Body of pancreas (tissue), 4 donors: ENCODE results near the gene CDKAL1. TPM values are rescaled to one million over a fixed set of nuclear protein-coding genes. Genes with fewer than 3 reads are reported as not detected.

ENCODE experiments used
- ATAC-seq: fragments of 150-250 bp; one replicate; pipeline ENCODE4 v1.9.1; 2016
- DNase-seq, 4 donors: peaks; one replicate each; pipeline ENCODE4 v3.0.0-alpha.2; 2019
- H3K27ac ChIP-seq, 4 donors: fragments of 200-600 bp; sonication (generic); 1 replicate in 3 of 4; 2 replicates in 1 of 4; pipeline versions ENCODE4 v1.5.1 to v1.6.1; 2016 to 2019; ENCODE audit warnings: mild to moderate bottlenecking in 1 of 4, mixed read lengths in 1 of 4, moderate library complexity in 1 of 4
- H3K27me3 ChIP-seq, 2 donors: fragments of 200-600 bp; sonication (generic); one replicate each; pipeline ENCODE4 v1.6.0; 2016; ENCODE audit warnings: mild to moderate bottlenecking in 1 of 2
- H3K36me3 ChIP-seq, 2 donors: fragments of 200-600 bp; sonication (generic); replicated peaks in 1 of 2; 2 replicates each; pipeline ENCODE4 v1.5.1; 2016; ENCODE audit warnings: low read depth in 2 of 2; ENCODE audit not compliant: insufficient read depth in 1 of 2
- H3K4me1 ChIP-seq: fragments of 200-600 bp; sonication (generic); one replicate; pipeline ENCODE4 v1.6.0; 2016
- H3K4me3 ChIP-seq, 2 donors: fragments of 200-600 bp; sonication (generic); 1 replicate in 1 of 2; 2 replicates in 1 of 2; pipeline ENCODE4 v1.5.1; 2016 to 2019
- H3K9me3 ChIP-seq, 3 donors: fragments of 200-600 bp; sonication (generic); 1 replicate in 2 of 3; 2 replicates in 1 of 3; pipeline ENCODE4 v1.5.1; 2016
- POLR2A ChIP-seq, 3 donors: fragments of 450-650 bp; IDR thresholded peaks; one replicate each; pipeline ENCODE4 v1.6.1; 2016; ENCODE audit warnings: antibody characterized with exemption in 3 of 3, mild to moderate bottlenecking in 2 of 3
- WGBS, 2 donors: methylation state at CpG; one replicate each; pipeline ENCODE4 v1.1.5; 2017; 5-methylcytosine and 5-hydroxymethylcytosine counted together
- intact Hi-C: fragments of 100-400 bp; cut with DNase I; formaldehyde crosslinking; loops from one replicate; pipeline ENCODE4 v1.15.1; 2023
- total RNA-seq, 2 donors: library from RNA; depleted of rRNA; stranded (reverse); fragments of >200 nt; gene quantifications; one replicate each; pipeline ENCODE4 v1.1.0, GENCODE V29; 2016
- TF ChIP-seq, protein P1 (sequence below), 7 experiments: fragments of 450-650 bp in 4 of 7; fragments of 200-600 bp in 3 of 7; sonication (generic) in 3 of 7; IDR thresholded peaks; one replicate each; pipeline ENCODE4 v1.5.1; 2016 to 2019; ENCODE audit warnings: antibody characterized with exemption in 7 of 7

The CDKAL1 gene
- total RNA-seq, 2 donors from 2014 or later: 16.3 to 18.1 TPM

DNA sequence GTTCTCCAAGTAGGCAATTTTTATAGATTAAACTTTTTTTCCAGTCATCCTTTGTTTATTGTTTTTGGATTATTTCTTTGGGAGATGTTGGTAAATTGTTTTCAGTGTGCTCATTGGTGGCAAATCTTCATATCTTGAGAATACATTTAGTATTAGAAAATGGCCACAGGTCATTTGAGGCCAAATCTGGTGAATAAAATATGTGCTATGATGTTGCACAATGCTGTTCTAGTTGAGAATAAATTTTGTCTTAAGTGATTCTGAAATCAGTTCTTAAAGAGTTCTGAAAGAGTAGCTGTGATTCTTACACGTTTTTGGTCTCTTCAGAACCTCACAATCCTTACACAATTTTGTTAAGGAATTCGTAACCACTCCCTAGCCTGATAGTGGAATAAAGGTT, 20.1 kb downstream of the CDKAL1 start:
- 77 to 80% methylated on average over 2 of the region's 2 CpGs for WGBS, 2 donors
- H3K9me3 ChIP-seq: no peaks in the 10 kb centered on the region
- DNase-seq: no peak
- H3K36me3 ChIP-seq: peaks cover 3 to 4% of the 10 kb centered on the region in 2 donors
- no peak overlapping the region for H3K4me3 ChIP-seq
- no peaks in the 10 kb centered on the region for H3K27me3 ChIP-seq
- no peak for ATAC-seq
- TF ChIP-seq, protein P1, sequence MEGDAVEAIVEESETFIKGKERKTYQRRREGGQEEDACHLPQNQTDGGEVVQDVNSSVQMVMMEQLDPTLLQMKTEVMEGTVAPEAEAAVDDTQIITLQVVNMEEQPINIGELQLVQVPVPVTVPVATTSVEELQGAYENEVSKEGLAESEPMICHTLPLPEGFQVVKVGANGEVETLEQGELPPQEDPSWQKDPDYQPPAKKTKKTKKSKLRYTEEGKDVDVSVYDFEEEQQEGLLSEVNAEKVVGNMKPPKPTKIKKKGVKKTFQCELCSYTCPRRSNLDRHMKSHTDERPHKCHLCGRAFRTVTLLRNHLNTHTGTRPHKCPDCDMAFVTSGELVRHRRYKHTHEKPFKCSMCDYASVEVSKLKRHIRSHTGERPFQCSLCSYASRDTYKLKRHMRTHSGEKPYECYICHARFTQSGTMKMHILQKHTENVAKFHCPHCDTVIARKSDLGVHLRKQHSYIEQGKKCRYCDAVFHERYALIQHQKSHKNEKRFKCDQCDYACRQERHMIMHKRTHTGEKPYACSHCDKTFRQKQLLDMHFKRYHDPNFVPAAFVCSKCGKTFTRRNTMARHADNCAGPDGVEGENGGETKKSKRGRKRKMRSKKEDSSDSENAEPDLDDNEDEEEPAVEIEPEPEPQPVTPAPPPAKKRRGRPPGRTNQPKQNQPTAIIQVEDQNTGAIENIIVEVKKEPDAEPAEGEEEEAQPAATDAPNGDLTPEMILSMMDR (IDR thresholded peaks at IDR 0.05): no peak
- no peak for TF ChIP-seq POLR2A (IDR thresholded peaks at IDR 0.05)
- intact Hi-C loops: no loop called here
- no peaks in the 10 kb centered on the region for H3K4me1 ChIP-seq
- no peak overlapping the region for H3K27ac ChIP-seq

DNA sequence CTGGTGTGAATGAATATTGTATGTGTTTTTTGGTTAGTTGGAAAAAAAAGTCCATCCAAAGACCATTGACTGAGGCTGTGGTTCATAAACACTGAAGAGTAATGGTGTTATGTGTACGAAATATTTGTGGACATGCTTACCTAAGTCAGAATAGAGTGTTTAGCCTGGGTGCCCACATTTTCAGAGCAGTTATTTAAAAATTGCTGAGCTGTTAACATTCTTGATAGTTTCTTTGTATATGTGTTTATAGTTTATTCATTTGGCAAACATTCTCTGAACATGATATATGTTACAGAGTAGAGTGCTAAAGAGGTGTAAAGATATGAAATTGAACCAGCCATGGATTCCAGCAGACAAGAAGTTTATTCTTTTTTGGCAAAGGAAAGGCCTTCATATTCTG, 20.6 kb downstream of the CDKAL1 start:
- ATAC-seq (no peak), DNase-seq (no peak)
- TF ChIP-seq, protein P1 (IDR thresholded peaks at IDR 0.05): no peak
- TF ChIP-seq POLR2A (IDR thresholded peaks at IDR 0.05): no peak
- Histone ChIP-seq H3K4me1 (no peaks in the 10 kb centered on the region), H3K36me3 (peaks cover 3 to 4% of the 10 kb centered on the region in 2 donors), H3K4me3 (no peak overlapping the region), H3K27ac (no peak overlapping the region), H3K9me3 (no peaks in the 10 kb centered on the region), H3K27me3 (no peaks in the 10 kb centered on the region)
- intact Hi-C loops: no loop called here
- 93 to 96% methylated on average over 1 of the region's 1 CpG for WGBS, 2 donors

DNA sequence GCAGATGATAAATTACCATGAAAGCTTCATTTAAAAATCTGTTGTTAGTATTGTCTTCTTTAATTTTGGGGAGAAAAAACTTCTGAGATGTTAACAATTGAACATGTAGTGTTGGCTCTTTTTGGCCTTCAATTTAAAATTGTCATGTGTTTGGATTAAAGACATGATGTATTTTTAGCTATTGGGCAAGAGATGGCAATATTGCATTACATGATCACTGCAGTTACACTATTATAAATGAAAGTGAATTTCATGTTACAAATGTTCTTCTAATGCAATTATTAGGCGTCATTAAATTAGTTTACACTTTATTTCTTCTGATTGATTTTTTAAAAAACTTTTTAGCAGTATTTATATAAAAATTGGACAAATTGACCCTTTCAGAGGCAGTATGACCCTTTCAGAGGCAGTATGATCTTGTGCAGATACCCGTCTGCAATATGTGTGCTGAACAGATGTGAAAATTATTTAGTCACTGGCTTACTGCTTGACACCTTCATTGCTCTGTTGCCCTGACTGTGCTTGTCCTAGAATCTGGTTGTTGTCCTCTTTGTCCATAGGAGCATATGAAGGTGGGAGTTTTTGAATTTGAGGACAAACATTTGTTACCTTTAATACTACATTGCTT, 25.8 kb downstream of the CDKAL1 start:
- Histone ChIP-seq H3K36me3 (no peaks in the 10 kb centered on the region), H3K27me3 (no peaks in the 10 kb centered on the region), H3K4me3 (no peak overlapping the region), H3K27ac (no peak overlapping the region), H3K9me3 (no peaks in the 10 kb centered on the region), H3K4me1 (no peaks in the 10 kb centered on the region)
- TF ChIP-seq, protein P1 (IDR thresholded peaks at IDR 0.05): peak in 3 of 7 experiments; percentile 23 to 25 (median 23)
- TF ChIP-seq POLR2A (IDR thresholded peaks at IDR 0.05): no peak
- no peak for ATAC-seq
- intact Hi-C loops: no loop called here
- WGBS, 2 donors: 50 to 64% methylated on average over 2 of the region's 2 CpGs
- no peak for DNase-seq

DNA sequence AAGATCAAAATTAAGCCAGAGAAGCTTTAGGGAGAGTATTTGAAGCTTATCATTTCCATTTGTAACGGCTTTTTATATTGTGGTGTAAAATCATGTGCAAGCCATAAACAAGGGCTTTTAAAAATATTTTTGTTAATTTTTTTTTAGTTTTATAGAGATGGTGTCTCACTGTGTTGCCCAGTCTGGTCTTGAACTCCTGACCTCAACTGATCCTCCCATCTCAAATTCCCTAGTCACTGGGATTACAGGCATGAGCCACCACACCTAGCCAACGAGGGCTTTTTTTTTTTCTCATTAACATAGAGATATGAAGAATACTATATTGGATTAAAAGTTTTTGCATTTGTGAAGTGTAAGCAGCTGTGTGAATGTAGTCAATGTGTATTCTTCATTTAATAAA, 29.1 kb downstream of the CDKAL1 start:
- no peaks in the 10 kb centered on the region for H3K27me3 ChIP-seq
- H3K27ac ChIP-seq: no peak overlapping the region
- H3K4me3 ChIP-seq: no peak overlapping the region
- H3K4me1 ChIP-seq: no peaks in the 10 kb centered on the region
- DNase-seq: no peak
- WGBS, 2 donors: 85 to 90% methylated on average over 2 of the region's 2 CpGs
- TF ChIP-seq, protein P1 (IDR thresholded peaks at IDR 0.05): no peak
- TF ChIP-seq POLR2A (IDR thresholded peaks at IDR 0.05): no peak
- H3K9me3 ChIP-seq: no peaks in the 10 kb centered on the region
- intact Hi-C loops: no loop called here
- no peak for ATAC-seq
- no peaks in the 10 kb centered on the region for H3K36me3 ChIP-seq

DNA sequence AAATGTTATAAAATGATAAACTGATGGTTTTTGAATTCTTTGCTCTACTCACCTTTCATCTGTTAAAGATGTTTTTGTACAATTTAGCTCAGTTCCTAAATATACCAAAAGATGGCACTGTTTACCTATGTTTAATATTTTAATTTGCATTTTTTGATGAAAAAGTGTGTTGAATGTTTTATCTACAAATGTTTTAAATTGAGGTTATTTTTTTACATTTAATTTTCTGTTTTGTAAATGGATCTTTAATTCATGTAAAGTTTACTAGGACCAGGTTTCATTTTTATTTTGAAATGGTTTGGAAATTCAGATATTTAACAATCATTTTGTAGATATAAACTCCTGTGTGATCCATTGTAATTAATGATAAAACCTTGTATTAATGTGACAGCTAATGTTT, 30.0 kb downstream of the CDKAL1 start:
- no peak for DNase-seq
- Histone ChIP-seq H3K9me3 (no peaks in the 10 kb centered on the region), H3K27ac (no peak overlapping the region), H3K4me1 (no peaks in the 10 kb centered on the region), H3K36me3 (no peaks in the 10 kb centered on the region), H3K27me3 (no peaks in the 10 kb centered on the region), H3K4me3 (no peak overlapping the region)
- intact Hi-C loops: no loop called here
- TF ChIP-seq POLR2A (IDR thresholded peaks at IDR 0.05): no peak
- TF ChIP-seq, protein P1 (IDR thresholded peaks at IDR 0.05): peak in 6 of 7 experiments; percentile 53 to 82 (median 70)
- no peak for ATAC-seq
